Measurements from ENCODE around the gene RIPOR2. TPM values are rescaled to one million over a fixed set of nuclear protein-coding genes. Genes with fewer than 3 reads are reported as not detected.

Gene RIPOR2
- total RNA-seq, result 0.15 and 0.83 TPM in 2 replicates

GRCh38 chr6:24935366-24936152 is at the start of gene RIPOR2:
TSS of gene RIPOR2 (minus strand) at chr6:24935960. CDS start at chr6:24935898, 62 bp downstream.

GRCh38 chr6:24798740-24799540 is 136.8 kb downstream of the RIPOR2 start, which contains the start of gene ARMH2:
TSS of gene ARMH2 (minus strand) at chr6:24798917. CDS start at chr6:24798857, 60 bp downstream.

GRCh38 chr6:24774696-24775519 is 160.9 kb downstream of the RIPOR2 start, which contains the start of gene GMNN:
TSS of gene GMNN (plus strand) at chr6:24774937. CDS start at chr6:24777247, 2,310 bp downstream.

Other genes with a start within 250 kb of the RIPOR2 start
- 99.4 and 169 TPM in 2 replicates for gene C6orf62, start 216.8 kb downstream of the RIPOR2 start, total RNA-seq
- 5.6 and 21.1 TPM in 2 replicates for gene GMNN, start 161.0 kb downstream of the RIPOR2 start, total RNA-seq
- not detected in 2 replicates for gene ARMH2, start 137.0 kb downstream of the RIPOR2 start, total RNA-seq